GM13976 (cell line): ENCODE results near the gene ARMS2.

ENCODE experiments used
- DNase-seq: peaks from one replicate; pipeline ENCODE4 v3.0.0; 2012; ENCODE audit warnings: low spot score
- CTCF ChIP-seq: IDR thresholded peaks from 2 replicates; pipeline ENCODE4 v1.5.1; 2012; ENCODE audit warnings: borderline replicate concordance, mild to moderate bottlenecking; ENCODE audit not compliant: insufficient read depth; ENCODE audit errors: extremely low read depth, missing control alignments, control extremely low read depth
- in situ Hi-C: fragments of 300-500 bp; cut with MboI; formaldehyde crosslinking; loops from one replicate; pipeline ENCODE4 v1.12.0; 2022; ENCODE audit warnings: low sequenced_read_pairs, mixed read lengths, inconsistent platforms; ENCODE audit not compliant: unreplicated experiment

Gene ARMS2

GRCh38 chr10:122484276-122485060 lies 30.0 kb downstream of the ARMS2 start:
- in situ Hi-C loops: no loop called here
- DNase-seq: no peak
- TF ChIP-seq CTCF: no peak

DNA sequence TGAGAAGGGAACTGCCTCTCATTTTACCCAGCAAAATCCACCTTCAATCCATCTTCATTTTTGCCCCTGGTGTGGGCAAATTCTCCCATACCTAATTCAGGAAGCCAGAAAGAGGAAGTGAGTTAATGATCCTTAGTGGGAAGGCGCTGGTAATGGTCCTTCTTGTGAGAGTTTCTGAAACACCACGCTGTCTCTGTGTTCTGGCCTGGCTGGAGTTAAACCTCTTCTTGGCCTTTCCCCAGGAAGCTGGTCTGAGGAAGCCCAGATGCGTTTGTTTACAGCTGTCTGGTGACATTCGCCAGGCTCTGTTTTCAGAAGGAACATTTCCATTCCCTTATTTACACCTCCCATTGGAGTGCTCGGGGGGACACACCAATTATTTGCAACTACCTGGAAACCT lies 31.2 kb downstream of the ARMS2 start:
- TF ChIP-seq CTCF: no peak
- in situ Hi-C loops: no loop called here
- DNase-seq: no peak

- no peak for TF ChIP-seq CTCF
- in situ Hi-C loops: no loop called here
- DNase-seq: no peak
Measured at GRCh38 chr10:122486406-122487080, 32.1 kb downstream of the ARMS2 start.

- in situ Hi-C loops: no loop called here
- DNase-seq: no peak
- no peak for TF ChIP-seq CTCF
Measured at GRCh38 chr10:122487174-122487765, 32.8 kb downstream of the ARMS2 start.

- in situ Hi-C loops: no loop called here
- DNase-seq: no peak
- TF ChIP-seq CTCF: no peak
Measured at GRCh38 chr10:122490268-122490667, 35.8 kb downstream of the ARMS2 start.

DNA sequence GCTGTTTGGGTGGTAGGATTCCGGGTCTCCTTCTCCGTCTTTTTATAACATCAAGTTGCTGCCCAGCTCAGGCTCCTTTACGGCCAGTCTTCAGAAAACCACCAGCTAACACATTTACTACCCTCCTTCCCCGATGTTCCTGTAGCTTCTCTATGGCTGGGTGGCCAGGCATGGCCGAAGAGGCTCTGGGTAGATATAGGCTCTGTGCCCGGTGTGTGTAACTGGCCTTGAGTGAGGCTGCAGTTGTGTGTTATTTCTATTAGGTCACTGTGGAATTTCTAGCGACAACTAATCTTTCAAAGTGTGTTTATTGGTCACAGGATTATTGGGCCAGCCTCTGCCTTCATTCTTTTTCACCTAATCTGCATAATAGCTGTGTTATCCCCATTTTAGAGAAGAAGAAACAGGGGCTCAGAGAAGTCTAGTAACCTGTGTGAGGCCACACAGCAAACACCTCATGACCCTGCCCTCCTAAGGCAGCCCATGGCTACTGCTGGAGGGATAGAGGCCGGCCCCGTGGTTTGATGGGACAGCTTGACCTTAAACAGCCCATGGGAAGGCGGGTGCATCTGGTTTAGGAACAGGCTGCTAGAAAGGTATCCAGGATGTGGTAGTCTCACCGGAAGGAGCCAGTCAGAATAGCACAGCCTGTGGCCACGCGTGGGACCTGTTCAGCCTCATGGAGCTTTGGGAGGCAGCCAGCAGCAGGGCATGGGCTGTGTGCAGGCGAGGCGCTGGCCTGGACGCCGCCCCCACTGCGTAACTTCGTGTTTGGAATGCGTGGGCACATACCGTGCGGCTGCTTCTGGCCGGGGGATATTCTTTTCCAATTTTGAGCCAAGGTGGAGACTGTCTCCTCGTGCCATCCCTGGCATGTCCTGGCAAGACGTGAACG lies 36.6 kb downstream of the ARMS2 start:
- no peak for TF ChIP-seq CTCF
- in situ Hi-C loops: no loop called here
- DNase-seq: no peak
